ENCODE measurements around the gene EGLN1.

The EGLN1 gene

GRCh38 chr1:231396643-231397042 lies 25.4 kb downstream of the EGLN1 start:
- no peak for DNase-seq
- Histone ChIP-seq H3K27ac (peak overlapping the region; percentile 96), H3K36me3 (replicated peaks) (no peaks in the 10 kb centered on the region), H3K27me3 (replicated peaks) (no peaks in the 10 kb centered on the region), H3K4me3 (ENCODE audit: low read depth, low read length) (no peak overlapping the region)
- in situ Hi-C loops (cut with HindIII; ENCODE audit: low pct_ligation_motif_present, low sequenced_read_pairs): no loop called here
- TF ChIP-seq CTCF (IDR thresholded peaks at IDR 0.05; ENCODE audit: low read depth, low read length, missing control alignments): no peak

- H3K27ac ChIP-seq: peak overlapping the region; percentile 96
- H3K36me3 ChIP-seq (replicated peaks): no peaks in the 10 kb centered on the region
- H3K4me3 ChIP-seq (ENCODE audit: low read depth, low read length): no peak overlapping the region
- no peaks in the 10 kb centered on the region for H3K27me3 ChIP-seq (replicated peaks)
- in situ Hi-C loops (cut with HindIII; ENCODE audit: low pct_ligation_motif_present, low sequenced_read_pairs): no loop called here
- no peak for TF ChIP-seq CTCF (IDR thresholded peaks at IDR 0.05; ENCODE audit: low read depth, low read length, missing control alignments)
- no peak for DNase-seq
Measured at GRCh38 chr1:231395998-231396390, 26.1 kb downstream of the EGLN1 start.

GRCh38 chr1:231395076-231395997 lies 26.8 kb downstream of the EGLN1 start:
- TF ChIP-seq CTCF (IDR thresholded peaks at IDR 0.05; ENCODE audit: low read depth, low read length, missing control alignments): no peak
- Histone ChIP-seq H3K36me3 (replicated peaks) (no peaks in the 10 kb centered on the region), H3K4me3 (ENCODE audit: low read depth, low read length) (peak overlapping the region; percentile 22), H3K27ac (peak overlapping the region; percentile 96), H3K27me3 (replicated peaks) (no peaks in the 10 kb centered on the region)
- peak; percentile 94 for DNase-seq
- in situ Hi-C loops (cut with HindIII; ENCODE audit: low pct_ligation_motif_present, low sequenced_read_pairs): no loop called here

GRCh38 chr1:231393668-231394067 lies 28.4 kb downstream of the EGLN1 start:
- in situ Hi-C loops (cut with HindIII; ENCODE audit: low pct_ligation_motif_present, low sequenced_read_pairs): no loop called here
- no peak for DNase-seq

GRCh38 chr1:231392389-231393131 lies 29.5 kb downstream of the EGLN1 start:
- H3K36me3 ChIP-seq (replicated peaks): no peaks in the 10 kb centered on the region
- no peaks in the 10 kb centered on the region for H3K27me3 ChIP-seq (replicated peaks)
- H3K27ac ChIP-seq: no peak overlapping the region
- no peak overlapping the region for H3K4me3 ChIP-seq (ENCODE audit: low read depth, low read length)
- no peak for DNase-seq
- TF ChIP-seq CTCF (IDR thresholded peaks at IDR 0.05; ENCODE audit: low read depth, low read length, missing control alignments): peak; percentile 2
- in situ Hi-C loops (cut with HindIII; ENCODE audit: low pct_ligation_motif_present, low sequenced_read_pairs): no loop called here

More at GRCh38 chr1:231393668-231394067, 28.4 kb downstream of the EGLN1 start:
- TF ChIP-seq CTCF (IDR thresholded peaks at IDR 0.05; ENCODE audit: low read depth, low read length, missing control alignments): no peak
- Histone ChIP-seq H3K36me3 (replicated peaks) (no peaks in the 10 kb centered on the region), H3K27me3 (replicated peaks) (no peaks in the 10 kb centered on the region), H3K27ac (no peak overlapping the region), H3K4me3 (ENCODE audit: low read depth, low read length) (no peak overlapping the region)

Data from brain microvascular endothelial cell (primary cell).